ENCODE measurements around the gene PLD6. TPM values are rescaled to one million over a fixed set of nuclear protein-coding genes. Genes with fewer than 3 reads are reported as not detected.
"Not testable (repeated sequence)": the region's sequence is repeated elsewhere in the genome, so short reads cannot be mapped to it uniquely, and the experiment has no call there.

Gene PLD6
- total and polyA plus RNA-seq, 2 experiments from 2014 or later: 0.63 to 0.97 TPM

DNA sequence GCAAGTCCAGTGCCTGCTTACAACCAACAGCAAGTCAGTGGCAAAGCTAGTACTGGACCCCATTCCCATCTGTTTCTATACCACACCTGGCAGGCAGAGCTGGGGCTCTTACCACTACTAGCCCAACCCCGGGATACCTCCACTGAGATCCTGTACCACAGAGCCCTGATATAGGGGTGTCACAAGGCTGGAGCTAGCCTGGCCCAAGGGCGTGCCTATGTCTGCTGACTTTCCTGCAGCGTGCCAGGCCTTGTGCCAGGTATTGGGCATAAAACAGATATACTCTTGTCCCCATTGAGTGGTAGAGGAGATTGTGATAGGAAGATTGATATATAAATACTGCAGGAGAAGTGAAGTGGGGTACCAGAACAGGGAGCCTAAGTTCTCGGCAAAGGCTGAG, 44.4 kb downstream of the PLD6 start:
- no peaks in the 10 kb centered on the region for H3K9me2 ChIP-seq (replicated peaks; ENCODE audit: insufficient read depth)
- no peaks in the 10 kb centered on the region for H3K9me3 ChIP-seq (ENCODE audit: low read depth)
- no peak for DNase-seq (ENCODE audit: low spot score)
- no peak overlapping the region for H3K4me3 ChIP-seq
- H3K4me1 ChIP-seq (ENCODE audit: insufficient read depth): no peaks in the 10 kb centered on the region
- H3K4me2 ChIP-seq: no peak overlapping the region
- no peak overlapping the region for H3K27ac ChIP-seq
- H3K79me2 ChIP-seq: no peaks in the 10 kb centered on the region
- no peaks in the 10 kb centered on the region for H3K36me3 ChIP-seq (replicated peaks; ENCODE audit: insufficient read depth, low read depth)
- H2AFZ ChIP-seq: no peak overlapping the region
- WGBS (ENCODE audit: low lambda C conversion rate, missing lambda C conversion rate): 97% methylated on average over 4 of the region's 4 CpGs
- TF ChIP-seq EZH2 (IDR thresholded peaks at IDR 0.05; ENCODE audit: borderline replicate concordance): no peak
- TF ChIP-seq, protein P1, sequence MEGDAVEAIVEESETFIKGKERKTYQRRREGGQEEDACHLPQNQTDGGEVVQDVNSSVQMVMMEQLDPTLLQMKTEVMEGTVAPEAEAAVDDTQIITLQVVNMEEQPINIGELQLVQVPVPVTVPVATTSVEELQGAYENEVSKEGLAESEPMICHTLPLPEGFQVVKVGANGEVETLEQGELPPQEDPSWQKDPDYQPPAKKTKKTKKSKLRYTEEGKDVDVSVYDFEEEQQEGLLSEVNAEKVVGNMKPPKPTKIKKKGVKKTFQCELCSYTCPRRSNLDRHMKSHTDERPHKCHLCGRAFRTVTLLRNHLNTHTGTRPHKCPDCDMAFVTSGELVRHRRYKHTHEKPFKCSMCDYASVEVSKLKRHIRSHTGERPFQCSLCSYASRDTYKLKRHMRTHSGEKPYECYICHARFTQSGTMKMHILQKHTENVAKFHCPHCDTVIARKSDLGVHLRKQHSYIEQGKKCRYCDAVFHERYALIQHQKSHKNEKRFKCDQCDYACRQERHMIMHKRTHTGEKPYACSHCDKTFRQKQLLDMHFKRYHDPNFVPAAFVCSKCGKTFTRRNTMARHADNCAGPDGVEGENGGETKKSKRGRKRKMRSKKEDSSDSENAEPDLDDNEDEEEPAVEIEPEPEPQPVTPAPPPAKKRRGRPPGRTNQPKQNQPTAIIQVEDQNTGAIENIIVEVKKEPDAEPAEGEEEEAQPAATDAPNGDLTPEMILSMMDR (IDR thresholded peaks at IDR 0.05; ENCODE audit: poor library complexity): no peak
- no peak for TF ChIP-seq EZH2phosphoT487 (IDR thresholded peaks at IDR 0.05; ENCODE audit: low read depth, severe bottlenecking, unreplicated experiment)
- H3K27me3 ChIP-seq: no peaks in the 10 kb centered on the region
- H4K20me1 ChIP-seq (ENCODE audit: insufficient read depth, poor library complexity, severe bottlenecking): no peaks in the 10 kb centered on the region

DNA sequence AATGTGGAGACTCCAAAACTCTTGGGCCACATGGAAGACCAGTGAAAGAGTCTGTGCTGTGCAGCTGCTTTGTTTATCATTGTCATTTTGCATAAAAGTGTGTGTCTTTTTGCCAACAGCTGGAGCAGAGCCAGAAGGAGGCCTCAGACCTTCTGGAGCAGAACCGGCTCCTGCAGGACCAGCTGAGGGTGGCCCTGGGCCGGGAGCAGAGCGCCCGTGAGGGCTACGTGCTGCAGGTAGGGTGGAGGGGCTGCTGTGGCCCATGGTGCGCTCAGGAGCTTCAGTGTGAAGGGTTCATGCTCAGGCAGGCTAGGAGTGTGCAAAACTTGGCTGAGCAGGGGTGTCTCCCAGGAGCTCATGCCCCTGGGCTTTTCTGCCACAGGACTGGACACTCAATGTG, 45.0 kb downstream of the PLD6 start:
- Histone ChIP-seq H3K27ac (no peak overlapping the region), H3K9me2 (replicated peaks; ENCODE audit: insufficient read depth) (no peaks in the 10 kb centered on the region), H3K4me1 (ENCODE audit: insufficient read depth) (no peaks in the 10 kb centered on the region), H3K9me3 (ENCODE audit: low read depth) (no peaks in the 10 kb centered on the region), H3K36me3 (replicated peaks; ENCODE audit: insufficient read depth, low read depth) (no peaks in the 10 kb centered on the region), H4K20me1 (ENCODE audit: insufficient read depth, poor library complexity, severe bottlenecking) (no peaks in the 10 kb centered on the region), H3K27me3 (no peaks in the 10 kb centered on the region), H3K4me2 (no peak overlapping the region), H3K79me2 (no peaks in the 10 kb centered on the region), H3K4me3 (no peak overlapping the region), H2AFZ (no peak overlapping the region)
- no peak for DNase-seq (ENCODE audit: low spot score)
- WGBS (ENCODE audit: low lambda C conversion rate, missing lambda C conversion rate): 96% methylated on average over 6 of the region's 6 CpGs
- TF ChIP-seq, protein P1 (IDR thresholded peaks at IDR 0.05; ENCODE audit: poor library complexity): no peak
- TF ChIP-seq EZH2phosphoT487 (IDR thresholded peaks at IDR 0.05; ENCODE audit: low read depth, severe bottlenecking, unreplicated experiment) (no peak), EZH2 (IDR thresholded peaks at IDR 0.05; ENCODE audit: borderline replicate concordance) (no peak)

DNA sequence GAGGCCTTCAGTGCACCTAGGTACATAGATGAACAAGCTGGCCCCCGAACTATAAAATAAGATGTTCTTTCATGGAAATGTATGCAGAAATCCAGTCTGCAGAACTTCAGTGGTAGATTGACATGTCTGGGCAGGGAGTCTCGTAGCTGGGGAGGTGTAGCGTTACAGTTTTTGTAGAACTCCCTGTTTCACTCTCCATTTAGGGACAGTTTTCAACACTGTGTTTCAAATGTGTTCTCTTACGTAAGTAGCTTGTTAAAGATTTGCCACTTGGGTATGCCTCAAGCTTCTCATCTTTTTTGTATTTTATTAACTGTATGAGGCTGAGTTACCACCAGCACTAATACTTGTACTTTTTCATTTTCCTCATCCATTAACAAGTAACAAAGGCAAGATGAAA, 46.6 kb downstream of the PLD6 start:
- Histone ChIP-seq H3K79me2 (no peaks in the 10 kb centered on the region), H2AFZ (no peak overlapping the region), H3K9me3 (ENCODE audit: low read depth) (no peaks in the 10 kb centered on the region), H3K9me2 (replicated peaks; ENCODE audit: insufficient read depth) (no peaks in the 10 kb centered on the region), H3K36me3 (replicated peaks; ENCODE audit: insufficient read depth, low read depth) (no peaks in the 10 kb centered on the region), H3K27me3 (no peaks in the 10 kb centered on the region), H3K4me3 (no peak overlapping the region), H3K27ac (no peak overlapping the region), H3K4me2 (no peak overlapping the region), H4K20me1 (ENCODE audit: insufficient read depth, poor library complexity, severe bottlenecking) (no peaks in the 10 kb centered on the region), H3K4me1 (ENCODE audit: insufficient read depth) (no peaks in the 10 kb centered on the region)
- DNase-seq (ENCODE audit: low spot score): no peak
- 98% methylated on average over 4 of the region's 4 CpGs for WGBS (ENCODE audit: low lambda C conversion rate, missing lambda C conversion rate)
- no peak for TF ChIP-seq EZH2 (IDR thresholded peaks at IDR 0.05; ENCODE audit: borderline replicate concordance)
- TF ChIP-seq EZH2phosphoT487 (IDR thresholded peaks at IDR 0.05; ENCODE audit: low read depth, severe bottlenecking, unreplicated experiment): no peak
- TF ChIP-seq, protein P1 (IDR thresholded peaks at IDR 0.05; ENCODE audit: poor library complexity): no peak

DNA sequence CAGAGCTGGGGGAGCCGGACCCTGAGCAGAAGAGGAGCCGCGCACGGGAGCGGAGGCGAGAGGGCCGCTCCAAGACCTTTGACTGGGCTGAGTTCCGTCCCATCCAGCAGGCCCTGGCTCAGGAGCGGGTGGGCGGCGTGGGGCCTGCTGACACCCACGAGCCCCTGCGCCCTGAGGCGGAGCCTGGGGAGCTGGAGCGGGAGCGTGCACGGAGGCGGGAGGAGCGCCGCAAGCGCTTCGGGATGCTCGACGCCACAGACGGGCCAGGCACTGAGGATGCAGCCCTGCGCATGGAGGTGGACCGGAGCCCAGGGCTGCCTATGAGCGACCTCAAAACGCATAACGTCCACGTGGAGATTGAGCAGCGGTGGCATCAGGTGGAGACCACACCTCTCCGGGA, 47.6 kb downstream of the PLD6 start:
- not testable (repeated sequence) for H3K36me3 ChIP-seq (replicated peaks; ENCODE audit: insufficient read depth, low read depth); H3K4me3 ChIP-seq; H3K9me3 ChIP-seq (ENCODE audit: low read depth); H3K79me2 ChIP-seq; H2AFZ ChIP-seq; H4K20me1 ChIP-seq (ENCODE audit: insufficient read depth, poor library complexity, severe bottlenecking); H3K4me2 ChIP-seq; H3K27ac ChIP-seq; DNase-seq (ENCODE audit: low spot score); H3K27me3 ChIP-seq; H3K9me2 ChIP-seq (replicated peaks; ENCODE audit: insufficient read depth); H3K4me1 ChIP-seq (ENCODE audit: insufficient read depth)
- 98% methylated on average over 33 of the region's 33 CpGs for WGBS (ENCODE audit: low lambda C conversion rate, missing lambda C conversion rate)
